Activated CD4-positive, alpha-beta T cell treated with anti-CD3 and anti-CD28 coated beads, Interleukin-2, Interleukin-6, amounts not matched to agents 100 ng/mL and 50 ng/mL, durations not matched to agents 16 hours and 8 hours (primary cell): Measurements from ENCODE around the gene ASAP2.

Experiments
- DNase-seq: peaks from one replicate; pipeline ENCODE4 v3.0.0-alpha.2; 2020

Gene ASAP2

GRCh38 chr2:9445089-9445488, 238.5 kb downstream of the ASAP2 start:
- peak; percentile 23 for DNase-seq

- DNase-seq, result no peak
These were observed 244.6 kb downstream of the ASAP2 start for GRCh38 chr2:9451231-9451630.
